ENCODE results near the gene C2orf81. TPM values are rescaled to one million over a fixed set of nuclear protein-coding genes. Genes with fewer than 3 reads are reported as not detected.
A peak's percentile ranks its signal among the peaks of the same experiment; 100 is the strongest.

The C2orf81 gene
- total and polyA plus RNA-seq, 12 donors: 0.36 to 7.1 (median 1.8) TPM

DNA sequence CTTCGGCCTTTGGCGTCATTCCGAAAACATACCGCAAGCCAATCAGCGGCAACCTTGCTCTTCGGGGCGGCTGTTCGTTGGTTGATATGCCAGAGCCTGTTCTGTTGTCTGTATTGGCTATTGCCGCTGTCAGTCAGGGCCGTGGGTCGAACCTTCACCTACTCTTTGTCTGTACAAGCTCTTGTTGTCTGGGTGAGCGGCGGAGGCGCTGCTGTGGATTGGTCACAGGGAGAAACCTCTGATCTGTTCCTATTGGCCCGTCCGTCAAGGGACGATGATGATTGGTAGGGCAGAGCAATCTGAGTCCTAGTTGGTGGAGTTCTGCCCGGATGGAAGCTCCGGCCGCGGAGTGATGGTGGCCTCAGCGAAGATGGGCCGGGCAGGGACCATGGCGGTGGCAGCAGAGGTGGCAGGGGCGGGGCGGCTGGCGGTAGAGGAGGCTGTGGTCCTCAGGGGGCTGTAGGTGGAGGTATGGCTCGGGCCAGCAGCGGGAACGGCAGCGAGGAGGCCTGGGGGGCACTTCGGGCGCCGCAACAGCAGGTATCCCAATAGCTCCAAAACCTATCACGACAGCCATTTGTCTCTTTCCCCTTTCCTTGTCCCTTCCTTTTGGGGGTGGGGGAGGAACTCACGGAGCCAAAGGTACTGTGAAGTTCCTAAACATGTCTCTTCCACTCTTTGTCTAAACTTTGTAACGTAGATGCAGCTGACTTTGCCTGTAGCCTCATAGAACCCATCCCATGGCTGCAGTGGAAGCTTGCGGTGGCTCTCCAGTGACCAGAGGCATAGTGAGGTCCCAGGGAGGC, 36.9 kb upstream of the C2orf81 start, which contains the start of gene WBP1:
Gene WBP1 (plus strand): TSS at position 307 of the 806 bp plus-strand sequence. CDS start 165 bp downstream, at position 472.
- Histone ChIP-seq H3K27me3 (no peaks in the 10 kb centered on the region), H3K27ac (peak within 1 kb of the TSS; percentile 84 to 98 (median 97)), H3K4me1 (replicated peaks in 1 of 2) (peaks cover 14 to 31% of the 10 kb centered on the region in 2 donors), H3K4me3 (peak within 1 kb of the TSS; percentile 21 to 73 (median 60)), H3K36me3 (replicated peaks in 1 of 2) (peaks cover 0 to 20% of the 10 kb centered on the region in 2 donors), H3K9me3 (replicated peaks in 1 of 3) (no peaks in the 10 kb centered on the region)
- DNase-seq: peak; percentile 100
- intact Hi-C loops (cut with DNase I): no loop called here
- 0 to 8% (median 0%) methylated on average over 7 to 38 of the region's 38 CpGs for WGBS, 4 donors
- peak; percentile 55 to 84 for TF ChIP-seq POLR2A (IDR thresholded peaks at IDR 0.05)
- TF ChIP-seq, protein P1, sequence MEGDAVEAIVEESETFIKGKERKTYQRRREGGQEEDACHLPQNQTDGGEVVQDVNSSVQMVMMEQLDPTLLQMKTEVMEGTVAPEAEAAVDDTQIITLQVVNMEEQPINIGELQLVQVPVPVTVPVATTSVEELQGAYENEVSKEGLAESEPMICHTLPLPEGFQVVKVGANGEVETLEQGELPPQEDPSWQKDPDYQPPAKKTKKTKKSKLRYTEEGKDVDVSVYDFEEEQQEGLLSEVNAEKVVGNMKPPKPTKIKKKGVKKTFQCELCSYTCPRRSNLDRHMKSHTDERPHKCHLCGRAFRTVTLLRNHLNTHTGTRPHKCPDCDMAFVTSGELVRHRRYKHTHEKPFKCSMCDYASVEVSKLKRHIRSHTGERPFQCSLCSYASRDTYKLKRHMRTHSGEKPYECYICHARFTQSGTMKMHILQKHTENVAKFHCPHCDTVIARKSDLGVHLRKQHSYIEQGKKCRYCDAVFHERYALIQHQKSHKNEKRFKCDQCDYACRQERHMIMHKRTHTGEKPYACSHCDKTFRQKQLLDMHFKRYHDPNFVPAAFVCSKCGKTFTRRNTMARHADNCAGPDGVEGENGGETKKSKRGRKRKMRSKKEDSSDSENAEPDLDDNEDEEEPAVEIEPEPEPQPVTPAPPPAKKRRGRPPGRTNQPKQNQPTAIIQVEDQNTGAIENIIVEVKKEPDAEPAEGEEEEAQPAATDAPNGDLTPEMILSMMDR (IDR thresholded peaks at IDR 0.05): peak in 1 of 6 experiments; percentile 3

DNA sequence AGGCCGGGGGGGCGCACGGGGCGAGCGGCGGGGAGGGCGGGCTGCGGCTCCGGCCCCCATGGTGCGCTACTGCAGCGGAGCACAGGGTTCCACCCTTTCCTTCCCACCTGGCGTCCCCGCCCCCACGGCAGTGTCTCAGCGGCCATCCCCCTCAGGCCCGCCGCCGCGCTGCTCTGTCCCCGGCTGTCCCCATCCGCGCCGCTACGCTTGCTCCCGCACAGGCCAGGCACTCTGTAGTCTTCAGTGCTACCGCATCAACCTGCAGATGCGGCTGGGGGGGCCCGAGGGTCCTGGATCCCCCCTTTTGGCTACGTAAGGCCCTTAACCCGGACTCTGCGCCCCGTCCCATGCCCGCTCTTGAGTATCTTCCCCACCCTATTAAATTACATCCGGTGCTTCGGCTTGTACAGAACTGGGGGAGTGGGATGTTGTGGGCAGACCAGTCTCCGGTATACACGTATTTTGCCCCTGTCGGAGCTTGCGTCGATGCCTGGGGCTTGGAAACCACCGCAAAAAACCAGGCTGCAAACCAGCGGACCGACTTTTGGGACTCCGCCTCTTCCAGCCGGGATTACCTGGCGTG, 36.2 kb upstream of the C2orf81 start:
- Histone ChIP-seq H3K27ac (peak overlapping the region; percentile 84 to 98 (median 97)), H3K9me3 (replicated peaks in 1 of 3) (no peaks in the 10 kb centered on the region), H3K4me1 (replicated peaks in 1 of 2) (peaks cover 14 to 31% of the 10 kb centered on the region in 2 donors), H3K36me3 (replicated peaks in 1 of 2) (peaks cover 0 to 17% of the 10 kb centered on the region in 2 donors), H3K4me3 (peak overlapping the region; percentile 21 to 73 (median 52)), H3K27me3 (no peaks in the 10 kb centered on the region)
- DNase-seq: peak; percentile 70 to 86 (median 78)
- 0 to 1% (median 0%) methylated on average over 12 to 46 of the region's 46 CpGs for WGBS, 4 donors
- TF ChIP-seq, protein P1 (IDR thresholded peaks at IDR 0.05): no peak
- TF ChIP-seq POLR2A (IDR thresholded peaks at IDR 0.05): peak; percentile 69 to 97
- intact Hi-C loops (cut with DNase I): no loop called here

DNA sequence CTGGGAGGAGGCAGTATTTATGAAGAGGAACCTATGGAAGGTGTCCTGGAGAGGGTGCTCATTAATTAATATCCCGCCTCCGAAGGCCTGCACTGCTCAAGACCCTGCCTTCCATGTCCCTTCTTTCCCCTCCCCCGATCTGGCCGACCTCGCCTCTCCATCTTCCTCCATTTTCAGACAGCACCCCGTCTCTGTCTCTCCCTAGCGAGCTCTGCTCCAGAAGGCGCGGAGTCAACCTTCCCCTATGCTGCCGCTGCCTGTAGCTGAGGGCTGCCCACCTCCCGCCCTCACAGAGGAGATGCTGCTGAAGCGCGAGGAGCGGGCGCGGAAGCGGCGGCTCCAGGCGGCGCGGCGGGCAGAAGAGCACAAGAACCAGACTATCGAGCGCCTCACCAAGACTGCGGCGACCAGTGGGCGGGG, 35.7 kb upstream of the C2orf81 start:
- intact Hi-C loops (cut with DNase I): no loop called here

More for the DNA sequence above, 35.7 kb upstream of the C2orf81 start:
- DNase-seq: peak in 1 of 7 donors; percentile 52
- Histone ChIP-seq H3K9me3 (replicated peaks in 1 of 3) (no peaks in the 10 kb centered on the region), H3K4me3 (peak overlapping the region in 2 of 4 donors; percentile 42 to 73), H3K36me3 (replicated peaks in 1 of 2) (peaks cover 0 to 12% of the 10 kb centered on the region in 2 donors), H3K27ac (peak overlapping the region; percentile 84 to 98 (median 97)), H3K4me1 (replicated peaks in 1 of 2) (peaks cover 14 to 31% of the 10 kb centered on the region in 2 donors), H3K27me3 (no peaks in the 10 kb centered on the region)
- no peak for TF ChIP-seq POLR2A (IDR thresholded peaks at IDR 0.05)
- TF ChIP-seq, protein P1 (IDR thresholded peaks at IDR 0.05): no peak
- 1 to 3% (median 2%) methylated on average over 11 to 27 of the region's 27 CpGs for WGBS, 4 donors

All from adrenal gland (tissue), 12 donors.